ENCODE results near the gene HOXD13.
A peak's percentile ranks its signal among the peaks of the same experiment; 100 is the strongest.

HOXD13 gene

DNA sequence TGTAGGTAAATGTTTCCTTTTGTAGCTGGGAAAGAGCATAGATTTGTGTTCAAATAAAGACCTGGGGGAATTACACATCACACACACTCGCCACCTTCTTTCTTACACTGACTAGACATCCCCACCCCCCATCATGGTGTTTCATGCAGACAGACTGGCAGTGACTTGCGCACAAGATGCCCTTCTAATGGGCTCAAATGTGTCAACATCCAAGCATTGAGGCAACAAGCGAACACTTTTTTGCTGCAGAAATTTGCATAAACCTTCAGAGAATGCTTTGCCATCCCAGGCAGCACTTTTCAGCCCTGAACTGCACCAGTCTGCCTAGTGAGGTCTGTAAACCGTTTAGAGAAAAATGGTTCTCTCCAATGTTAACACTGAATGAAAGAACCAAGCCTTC is 41.5 kb downstream of the HOXD13 start:
- TF ChIP-seq, protein P1, sequence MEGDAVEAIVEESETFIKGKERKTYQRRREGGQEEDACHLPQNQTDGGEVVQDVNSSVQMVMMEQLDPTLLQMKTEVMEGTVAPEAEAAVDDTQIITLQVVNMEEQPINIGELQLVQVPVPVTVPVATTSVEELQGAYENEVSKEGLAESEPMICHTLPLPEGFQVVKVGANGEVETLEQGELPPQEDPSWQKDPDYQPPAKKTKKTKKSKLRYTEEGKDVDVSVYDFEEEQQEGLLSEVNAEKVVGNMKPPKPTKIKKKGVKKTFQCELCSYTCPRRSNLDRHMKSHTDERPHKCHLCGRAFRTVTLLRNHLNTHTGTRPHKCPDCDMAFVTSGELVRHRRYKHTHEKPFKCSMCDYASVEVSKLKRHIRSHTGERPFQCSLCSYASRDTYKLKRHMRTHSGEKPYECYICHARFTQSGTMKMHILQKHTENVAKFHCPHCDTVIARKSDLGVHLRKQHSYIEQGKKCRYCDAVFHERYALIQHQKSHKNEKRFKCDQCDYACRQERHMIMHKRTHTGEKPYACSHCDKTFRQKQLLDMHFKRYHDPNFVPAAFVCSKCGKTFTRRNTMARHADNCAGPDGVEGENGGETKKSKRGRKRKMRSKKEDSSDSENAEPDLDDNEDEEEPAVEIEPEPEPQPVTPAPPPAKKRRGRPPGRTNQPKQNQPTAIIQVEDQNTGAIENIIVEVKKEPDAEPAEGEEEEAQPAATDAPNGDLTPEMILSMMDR (IDR thresholded peaks at IDR 0.05; ENCODE audit: low read depth, low read length) = no peak
- no peak overlapping the region for H3K4me3 ChIP-seq (ENCODE audit: low read depth, low read length)

DNA sequence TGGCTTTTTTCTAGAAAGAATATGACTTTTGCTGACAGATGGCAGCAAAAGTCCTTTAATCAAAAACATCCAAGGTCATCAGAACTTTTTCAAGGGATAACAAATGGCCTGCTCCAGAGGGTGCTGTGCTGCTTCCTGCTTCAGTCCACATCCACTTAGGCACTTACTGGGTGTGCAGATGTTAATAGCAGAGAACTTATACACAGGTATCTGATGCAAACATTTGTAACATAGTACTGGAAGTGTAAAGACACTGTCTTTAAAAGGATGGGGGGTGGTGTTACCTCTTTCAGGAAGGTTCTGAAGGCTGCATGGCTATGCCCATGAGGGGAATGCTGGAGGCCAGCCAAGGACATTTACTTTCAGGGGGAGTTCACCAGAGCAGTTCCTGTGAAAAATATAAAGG is 42.5 kb downstream of the HOXD13 start:
- H3K4me3 ChIP-seq (ENCODE audit: low read depth, low read length) = no peak overlapping the region
- TF ChIP-seq, protein P1 (IDR thresholded peaks at IDR 0.05; ENCODE audit: low read depth, low read length) = no peak

DNA sequence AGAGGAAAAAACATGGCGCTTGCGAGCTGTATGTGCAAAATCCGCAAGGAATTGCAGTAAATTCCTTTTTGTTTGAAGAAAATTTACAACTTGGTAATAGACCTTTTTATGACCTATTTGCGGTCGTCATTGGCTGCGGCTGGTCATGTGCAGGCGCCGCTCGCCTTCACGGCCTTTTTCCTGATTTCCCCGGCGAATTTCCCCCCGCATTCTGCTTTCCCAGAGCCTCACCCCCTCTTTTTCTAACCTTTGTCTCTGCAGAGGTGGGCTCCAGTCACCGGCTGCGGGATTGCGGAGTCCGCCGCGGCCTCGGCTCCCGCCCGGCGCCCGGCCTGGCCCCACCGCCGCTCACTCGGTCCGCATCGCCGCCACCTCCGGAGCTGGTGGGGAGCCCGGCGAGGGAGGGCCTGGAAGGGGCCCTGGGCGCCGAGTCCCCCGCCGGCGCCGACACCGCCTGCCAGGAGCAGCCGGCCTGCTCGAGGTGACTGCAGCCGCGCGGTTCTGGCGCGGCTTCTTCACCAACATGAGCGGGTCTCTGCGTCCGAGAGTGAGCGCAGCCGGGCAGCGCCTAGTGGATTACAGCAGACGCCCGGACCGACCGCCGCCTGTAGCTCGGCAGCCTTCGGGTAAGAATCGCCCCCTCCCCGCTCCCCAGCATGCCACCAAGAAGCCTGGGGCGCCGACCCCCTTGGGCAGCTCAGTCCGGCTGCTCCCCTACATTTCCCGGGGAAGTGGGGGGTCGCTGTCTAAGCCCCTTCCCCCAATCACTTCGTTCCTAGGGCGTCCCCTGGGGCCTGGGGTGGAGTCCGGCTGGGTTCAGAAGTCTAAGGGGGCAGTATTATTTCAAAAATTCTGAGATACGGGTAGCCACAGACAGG is 44.1 kb downstream of the HOXD13 start:
- TF ChIP-seq, protein P1 (IDR thresholded peaks at IDR 0.05; ENCODE audit: low read depth, low read length) = no peak
- peak overlapping the region; percentile 41 for H3K4me3 ChIP-seq (ENCODE audit: low read depth, low read length)

DNA sequence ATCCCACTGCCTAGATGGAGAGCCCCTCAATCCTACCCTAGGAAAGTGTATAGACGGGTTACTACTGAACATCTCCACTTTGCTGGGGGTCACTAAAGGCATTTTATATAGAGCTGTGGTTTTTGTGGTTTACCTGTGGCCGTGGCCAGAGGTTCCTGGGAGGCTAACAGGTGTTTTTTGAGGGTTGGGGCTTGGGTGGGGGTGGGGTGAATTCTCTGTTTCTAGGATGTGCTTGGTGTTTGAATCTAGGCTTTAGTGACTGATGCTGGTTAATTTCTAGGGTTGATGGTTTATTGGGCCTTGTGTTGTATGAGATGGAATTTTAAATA is 44.7 kb downstream of the HOXD13 start:
- TF ChIP-seq, protein P1 (IDR thresholded peaks at IDR 0.05; ENCODE audit: low read depth, low read length) = no peak
- H3K4me3 ChIP-seq (ENCODE audit: low read depth, low read length) = no peak overlapping the region

DNA sequence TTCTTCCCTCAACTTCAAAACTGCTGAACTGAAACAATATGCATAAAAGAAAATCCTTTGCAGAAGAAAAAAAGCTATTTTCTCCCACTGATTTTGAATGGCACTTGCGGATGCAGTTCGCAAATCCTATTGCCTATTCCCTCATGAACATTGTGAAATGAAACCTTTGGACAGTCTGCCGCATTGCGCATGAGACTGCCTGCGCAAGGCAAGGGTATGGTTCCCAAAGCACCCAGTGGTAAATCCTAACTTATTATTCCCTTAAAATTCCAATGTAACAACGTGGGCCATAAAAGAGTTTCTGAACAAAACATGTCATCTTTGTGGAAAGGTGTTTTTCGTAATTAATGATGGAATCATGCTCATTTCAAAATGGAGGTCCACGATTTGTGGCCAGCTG is 45.4 kb downstream of the HOXD13 start:
- TF ChIP-seq, protein P1 (IDR thresholded peaks at IDR 0.05; ENCODE audit: low read depth, low read length) = no peak
- H3K4me3 ChIP-seq (ENCODE audit: low read depth, low read length) = no peak overlapping the region

DNA sequence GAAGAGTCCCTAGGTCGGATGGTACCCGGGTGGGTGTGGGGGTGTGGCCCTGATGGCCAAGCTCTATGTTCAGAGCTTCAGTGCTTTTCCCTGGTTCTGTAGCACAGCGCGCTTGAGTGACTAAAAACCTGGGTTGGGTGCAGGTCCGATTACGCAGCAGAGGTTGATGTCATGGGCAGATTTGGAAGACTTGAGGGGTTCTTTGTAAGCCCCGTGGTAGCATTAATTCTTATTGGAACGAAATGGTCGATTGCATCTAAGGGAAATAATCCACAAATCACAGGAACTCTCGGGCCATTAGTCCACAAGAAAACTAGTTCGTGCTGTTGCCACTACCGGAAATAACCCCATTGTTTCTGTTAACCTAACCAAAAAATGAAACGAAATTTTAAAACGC is 46.0 kb downstream of the HOXD13 start:
- TF ChIP-seq, protein P1 (IDR thresholded peaks at IDR 0.05; ENCODE audit: low read depth, low read length) = no peak
- no peak overlapping the region for H3K4me3 ChIP-seq (ENCODE audit: low read depth, low read length)

DNA sequence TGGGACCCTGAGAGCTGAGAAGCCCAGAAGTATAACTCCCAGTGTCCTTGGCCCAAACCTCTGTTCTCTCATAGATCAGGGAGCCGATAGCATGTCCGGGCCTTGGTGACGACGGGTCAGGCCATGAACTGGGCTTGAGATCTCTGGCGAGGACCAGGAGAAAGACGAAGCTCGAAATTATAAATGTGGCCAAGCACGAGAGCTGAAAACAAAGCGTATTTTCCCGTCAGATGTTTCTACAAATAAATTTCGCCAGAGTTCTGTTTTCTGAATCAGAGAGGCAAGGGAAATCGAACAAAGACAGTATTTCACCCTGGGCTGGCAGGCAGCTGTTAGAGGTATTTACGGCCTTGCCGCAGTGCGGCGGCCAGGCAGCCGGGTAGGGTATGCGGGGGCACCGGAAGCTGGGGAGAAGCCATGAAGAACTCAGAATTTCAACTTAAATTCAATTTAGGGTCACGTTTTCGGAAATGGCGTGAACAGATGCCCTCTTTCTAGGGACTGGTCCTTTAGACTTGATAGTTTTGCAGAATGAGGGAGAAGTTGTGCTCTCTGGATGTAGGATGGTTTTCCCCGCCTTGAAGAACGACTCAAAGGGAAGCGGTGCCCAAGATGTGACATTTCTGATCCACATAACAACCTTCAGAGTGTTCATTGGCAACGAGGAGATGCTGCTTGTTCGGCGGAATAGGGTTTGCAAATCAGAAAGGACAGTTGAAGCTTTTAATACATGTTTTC is 46.6 kb downstream of the HOXD13 start:
- TF ChIP-seq, protein P1 (IDR thresholded peaks at IDR 0.05; ENCODE audit: low read depth, low read length) = no peak

More for the DNA sequence above, 46.6 kb downstream of the HOXD13 start:
- H3K4me3 ChIP-seq (ENCODE audit: low read depth, low read length) = no peak overlapping the region
